Transverse colon (tissue), 3 donors: ENCODE measurements around the gene PDGFC.

Experiments
- CTCF ChIP-seq, 5 experiments: fragments of 200-600 bp in 3 of 5; fragments of 450-650 bp in 2 of 5; sonication (generic) in 3 of 5; IDR thresholded peaks; 1 replicate in 2 of 5; 2 replicates in 3 of 5; pipeline ENCODE4 v1.5.1; 2016 to 2017; ENCODE audit warnings: antibody characterized with exemption in 5 of 5, inconsistent platforms in 3 of 5, mild to moderate bottlenecking in 2 of 5, moderate library complexity in 1 of 5
- POLR2A ChIP-seq: fragments of 450-650 bp; IDR thresholded peaks from one replicate; pipeline ENCODE4 v1.6.1; 2016; ENCODE audit warnings: antibody characterized with exemption, mild to moderate bottlenecking, moderate library complexity

GRCh38 chr4:156939139-156939538 lies 32.5 kb downstream of the PDGFC start:
- TF ChIP-seq CTCF (IDR thresholded peaks at IDR 0.05), result no peak
- TF ChIP-seq POLR2A, result no peak
